Measurements from ENCODE around the gene BCKDK. TPM values are rescaled to one million over a fixed set of nuclear protein-coding genes. Genes with fewer than 3 reads are reported as not detected.
"Not testable (repeated sequence)": the region's sequence is repeated elsewhere in the genome, so short reads cannot be mapped to it uniquely, and the experiment has no call there.

BCKDK gene
- polyA plus RNA-seq, 6 donors from 2014 or later = 23.1 to 41.2 (median 27.3) TPM

GRCh38 chr16:31138621-31139578 lies 30.7 kb downstream of the BCKDK start:
- Mint-ChIP-seq H3K27ac (no peak overlapping the region), H3K4me3 (peak overlapping the region in 1 of 8 donors; percentile 29), H3K36me3 (no peaks in the 10 kb centered on the region), H3K9me3 (no peaks in the 10 kb centered on the region), H3K27me3 (no peaks in the 10 kb centered on the region), H3K4me1 (peaks cover 3 to 20% (median 12%) of the 10 kb centered on the region in 3 donors)
- ATAC-seq (ENCODE audit: low read depth in 2 of 2) (no peak), DNase-seq (no peak)

DNA sequence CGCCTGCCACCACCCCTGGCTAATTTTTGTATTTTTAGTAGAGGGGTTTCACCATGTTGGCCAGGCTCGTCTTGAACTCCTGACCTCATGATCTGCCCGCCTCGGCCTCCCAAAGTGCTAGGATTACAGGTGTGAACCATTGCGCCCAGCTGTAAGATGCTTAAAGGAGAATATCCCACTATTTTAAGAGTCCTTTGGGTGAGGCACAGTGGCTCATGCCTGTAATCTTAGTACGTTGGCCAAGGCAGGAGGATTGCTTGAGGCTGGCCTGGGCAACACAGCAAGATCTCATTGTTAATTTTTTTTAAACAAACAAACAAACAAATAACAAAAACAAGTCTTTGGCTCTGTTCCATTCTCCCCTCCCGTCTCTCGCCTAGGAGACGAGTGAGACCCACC lies 32.9 kb downstream of the BCKDK start:
- H3K4me3 Mint-ChIP-seq; ATAC-seq (ENCODE audit: low read depth in 2 of 2); H3K9me3 Mint-ChIP-seq; DNase-seq; H3K36me3 Mint-ChIP-seq; H3K27me3 Mint-ChIP-seq: not testable (repeated sequence)
- Mint-ChIP-seq H3K27ac (peak overlapping the region in 2 of 6 donors; percentile 76 to 79), H3K4me1 (peaks cover 6 to 22% (median 12%) of the 10 kb centered on the region in 3 donors)

DNA sequence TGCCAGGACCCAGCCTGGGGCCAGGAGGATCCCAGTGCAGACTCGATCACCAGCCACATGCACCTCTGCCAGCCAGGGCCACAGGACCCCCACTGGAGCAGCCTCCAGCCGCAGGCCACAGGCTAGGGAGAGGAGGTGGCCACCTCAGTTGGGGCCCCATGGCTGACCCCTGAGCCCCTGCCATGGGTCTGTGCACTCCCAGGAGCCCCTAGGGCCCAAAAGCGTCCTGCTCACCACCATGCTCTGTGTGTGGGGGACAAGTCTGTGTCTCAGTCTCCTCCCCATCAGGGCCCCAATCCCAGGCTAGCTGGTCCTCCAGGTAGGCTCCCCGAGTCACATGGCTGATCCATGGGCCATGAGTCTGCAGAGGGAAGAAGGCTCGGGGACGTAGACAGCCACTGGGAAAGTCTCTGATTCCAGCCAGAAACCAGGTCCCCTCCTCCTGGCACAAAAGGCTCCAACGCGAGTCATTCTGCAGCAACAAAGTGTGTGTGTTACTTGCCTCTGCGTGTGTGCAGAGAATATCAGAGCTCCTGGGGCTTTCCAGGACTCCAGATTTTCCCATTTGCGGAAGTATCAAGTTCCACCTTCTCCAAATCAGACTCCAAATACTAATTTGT lies 33.4 kb downstream of the BCKDK start:
- Mint-ChIP-seq H3K27ac (peak overlapping the region; percentile 51 to 94 (median 84)), H3K4me1 (peaks cover 6 to 22% (median 12%) of the 10 kb centered on the region in 3 donors), H3K27me3 (peaks cover 0 to 7% (median 5%) of the 10 kb centered on the region in 3 donors), H3K9me3 (no peaks in the 10 kb centered on the region), H3K4me3 (peak overlapping the region; percentile 58 to 89 (median 76)), H3K36me3 (no peaks in the 10 kb centered on the region)
- peak; percentile 13 for DNase-seq
- no peak for ATAC-seq (ENCODE audit: low read depth in 2 of 2)

- Mint-ChIP-seq H3K36me3 (no peaks in the 10 kb centered on the region), H3K4me3 (peak overlapping the region; percentile 58 to 89 (median 76)), H3K27ac (peak overlapping the region; percentile 51 to 94 (median 84)), H3K9me3 (no peaks in the 10 kb centered on the region), H3K4me1 (peaks cover 6 to 22% (median 12%) of the 10 kb centered on the region in 3 donors), H3K27me3 (peaks cover under 1 to 11% (median 11%) of the 10 kb centered on the region in 3 donors)
- DNase-seq = peak; percentile 95
- ATAC-seq (ENCODE audit: low read depth in 2 of 2) = peak; percentile 82 to 84
Measured at GRCh38 chr16:31142109-31143010, 34.2 kb downstream of the BCKDK start.

GRCh38 chr16:31143011-31143693 lies 35.0 kb downstream of the BCKDK start:
- DNase-seq = no peak
- peaks cover 6 to 19% (median 19%) of the 10 kb centered on the region in 3 donors for H3K27me3 Mint-ChIP-seq

GRCh38 chr16:31143694-31144148 lies 35.5 kb downstream of the BCKDK start:
- peaks cover 6 to 22% (median 12%) of the 10 kb centered on the region in 3 donors for H3K4me1 Mint-ChIP-seq
- H3K27ac Mint-ChIP-seq = peak overlapping the region in 2 of 6 donors; percentile 44 to 62
- H3K27me3 Mint-ChIP-seq = peaks cover 6 to 20% (median 19%) of the 10 kb centered on the region in 3 donors
- H3K36me3 Mint-ChIP-seq = no peaks in the 10 kb centered on the region
- DNase-seq (peak; percentile 4), ATAC-seq (ENCODE audit: low read depth in 2 of 2) (no peak)
- no peaks in the 10 kb centered on the region for H3K9me3 Mint-ChIP-seq
- H3K4me3 Mint-ChIP-seq = peak overlapping the region; percentile 44 to 87 (median 76)

More at GRCh38 chr16:31143011-31143693, 35.0 kb downstream of the BCKDK start:
- Mint-ChIP-seq H3K27ac (peak overlapping the region in 1 of 6 donors; percentile 44), H3K4me1 (peaks cover 6 to 22% (median 12%) of the 10 kb centered on the region in 3 donors), H3K9me3 (no peaks in the 10 kb centered on the region), H3K4me3 (peak overlapping the region; percentile 62 to 87 (median 76)), H3K36me3 (no peaks in the 10 kb centered on the region)
- ATAC-seq (ENCODE audit: low read depth in 2 of 2) = no peak

- peaks cover 6 to 21% (median 20%) of the 10 kb centered on the region in 3 donors for H3K27me3 Mint-ChIP-seq
- ATAC-seq (ENCODE audit: low read depth in 2 of 2); H3K27ac Mint-ChIP-seq; H3K36me3 Mint-ChIP-seq; DNase-seq; H3K9me3 Mint-ChIP-seq: not testable (repeated sequence)
- H3K4me1 Mint-ChIP-seq = peaks cover 6 to 22% (median 12%) of the 10 kb centered on the region in 3 donors
- H3K4me3 Mint-ChIP-seq = peak overlapping the region in 4 of 8 donors; percentile 47 to 74 (median 72)
Measured at GRCh38 chr16:31144418-31144817, 36.2 kb downstream of the BCKDK start.

GRCh38 chr16:31145398-31145990 lies 37.3 kb downstream of the BCKDK start:
- peaks cover 6 to 27% (median 26%) of the 10 kb centered on the region in 3 donors for H3K27me3 Mint-ChIP-seq
- no peak for ATAC-seq (ENCODE audit: low read depth in 2 of 2)
- peak overlapping the region in 1 of 8 donors; percentile 51 for H3K4me3 Mint-ChIP-seq

DNA sequence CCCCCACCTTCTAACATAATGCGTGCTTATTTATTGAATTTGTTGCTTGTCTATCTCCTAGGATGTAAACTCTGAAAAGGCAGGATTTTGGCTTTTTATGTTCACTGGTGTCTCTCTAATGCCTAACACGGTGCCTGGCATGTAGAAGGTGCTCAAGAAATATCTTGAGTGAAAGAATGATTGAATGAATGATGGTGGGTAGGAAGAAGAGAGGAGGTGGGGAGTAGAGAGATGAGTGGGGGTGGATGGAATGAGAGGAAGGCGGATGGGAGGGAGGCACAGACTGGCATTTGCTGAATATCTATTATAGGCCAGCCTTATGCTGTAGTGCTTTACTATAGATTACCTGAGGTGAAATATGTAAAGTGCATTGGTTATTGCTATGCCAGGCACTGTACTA lies 39.4 kb downstream of the BCKDK start:
- no peak for ATAC-seq (ENCODE audit: low read depth in 2 of 2)
- H3K27ac Mint-ChIP-seq = no peak overlapping the region
- no peak for DNase-seq
- no peaks in the 10 kb centered on the region for H3K9me3 Mint-ChIP-seq
- H3K27me3 Mint-ChIP-seq = peaks cover 13 to 27% (median 26%) of the 10 kb centered on the region in 3 donors
- H3K4me1 Mint-ChIP-seq = peaks cover 6 to 12% (median 6%) of the 10 kb centered on the region in 3 donors
- no peaks in the 10 kb centered on the region for H3K36me3 Mint-ChIP-seq
- no peak overlapping the region for H3K4me3 Mint-ChIP-seq

More at GRCh38 chr16:31145398-31145990, 37.3 kb downstream of the BCKDK start:
- DNase-seq = no peak
- Mint-ChIP-seq H3K9me3 (no peaks in the 10 kb centered on the region), H3K27ac (no peak overlapping the region), H3K36me3 (no peaks in the 10 kb centered on the region), H3K4me1 (peaks cover 6 to 22% (median 12%) of the 10 kb centered on the region in 3 donors)

DNA sequence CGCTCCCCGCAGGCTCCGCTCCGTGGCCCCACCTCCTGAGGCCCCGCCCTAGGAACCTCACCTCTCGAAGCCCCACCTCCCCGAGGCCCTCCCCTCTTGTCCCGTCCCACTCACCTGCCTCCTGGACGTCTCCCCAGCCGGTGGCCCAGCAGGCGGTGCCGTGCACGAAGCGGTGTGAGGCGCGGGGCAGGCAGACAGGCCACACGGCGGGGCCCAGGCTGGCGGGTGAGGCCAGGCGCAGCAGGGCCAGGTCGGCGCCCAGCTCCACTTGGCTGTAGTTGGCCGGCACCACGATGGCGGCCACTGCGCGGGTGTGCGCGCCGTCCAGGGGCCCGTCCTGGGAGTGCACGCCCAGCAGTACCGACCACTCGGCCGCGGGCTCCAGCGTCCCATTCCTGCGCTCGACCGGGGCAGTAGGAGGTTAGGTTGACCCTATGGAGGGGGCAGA lies 40.1 kb downstream of the BCKDK start:
- Mint-ChIP-seq H3K27me3 (peaks cover 13 to 27% (median 26%) of the 10 kb centered on the region in 3 donors), H3K4me3 (no peak overlapping the region), H3K4me1 (peaks cover 6 to 10% (median 6%) of the 10 kb centered on the region in 3 donors), H3K9me3 (no peaks in the 10 kb centered on the region), H3K36me3 (no peaks in the 10 kb centered on the region), H3K27ac (no peak overlapping the region)
- no peak for ATAC-seq (ENCODE audit: low read depth in 2 of 2)
- no peak for DNase-seq

DNA sequence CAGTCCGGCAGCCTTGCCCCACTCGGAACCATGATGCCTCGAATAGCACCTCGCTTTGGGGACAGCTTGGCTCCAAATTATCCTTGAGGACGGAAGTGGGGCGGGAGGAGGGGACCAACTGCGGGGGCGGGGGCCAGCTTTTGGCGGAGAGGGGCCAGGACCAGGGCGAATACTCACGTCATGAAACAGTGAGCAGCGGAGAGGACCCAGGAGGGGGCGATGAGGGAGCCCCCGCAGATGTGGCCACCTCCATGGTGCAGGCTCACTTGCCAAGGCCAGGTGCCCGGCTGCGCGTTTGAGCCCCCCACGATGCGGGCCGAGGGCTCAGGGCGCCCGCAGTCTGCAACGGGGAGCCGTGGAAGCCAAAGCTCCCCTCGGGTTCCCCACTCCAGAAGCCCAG lies 40.7 kb downstream of the BCKDK start:
- no peak for ATAC-seq (ENCODE audit: low read depth in 2 of 2)
- peaks cover 13 to 30% (median 27%) of the 10 kb centered on the region in 3 donors for H3K27me3 Mint-ChIP-seq
- H3K4me1 Mint-ChIP-seq = peaks cover 0 to 4% (median 3%) of the 10 kb centered on the region in 3 donors
- H3K36me3 Mint-ChIP-seq = no peaks in the 10 kb centered on the region
- no peaks in the 10 kb centered on the region for H3K9me3 Mint-ChIP-seq
- H3K27ac Mint-ChIP-seq = no peak overlapping the region
- no peak for DNase-seq
- no peak overlapping the region for H3K4me3 Mint-ChIP-seq

- no peak for ATAC-seq (ENCODE audit: low read depth in 2 of 2)
- no peaks in the 10 kb centered on the region for H3K36me3 Mint-ChIP-seq
Measured at GRCh38 chr16:31149332-31149731, 41.1 kb downstream of the BCKDK start.

More at GRCh38 chr16:31149332-31149731, 41.1 kb downstream of the BCKDK start:
- Mint-ChIP-seq H3K4me1 (no peaks in the 10 kb centered on the region), H3K4me3 (no peak overlapping the region), H3K27me3 (peaks cover 13 to 34% (median 27%) of the 10 kb centered on the region in 3 donors), H3K27ac (no peak overlapping the region), H3K9me3 (no peaks in the 10 kb centered on the region)
- no peak for DNase-seq

Measured in naive B cell (primary cell).